ENCODE data around the gene TMED5.

TMED5 gene

GRCh38 chr1:93219443-93219842 lies 39.2 kb upstream of the TMED5 start:
- TF ChIP-seq GABPA (IDR thresholded peaks at IDR 0.05; ENCODE audit: low read depth) (no peak), SPI1 (IDR thresholded peaks at IDR 0.05; ENCODE audit: borderline replicate concordance, low read depth) (no peak), POLR2AphosphoS5 (IDR thresholded peaks at IDR 0.05; ENCODE audit: low read depth) (no peak), CTCF (IDR thresholded peaks at IDR 0.05; ENCODE audit: insufficient read depth, low read length) (no peak), REST (IDR thresholded peaks at IDR 0.05; ENCODE audit: insufficient replicate concordance, low read depth) (no peak)
- DNase-seq (ENCODE audit: low read depth in 1 of 2, low spot score in 1 of 2) = peak in 1 of 2 experiments; percentile 14
- Histone ChIP-seq H3K27ac (replicated peaks) (no peak overlapping the region), H3K4me3 (replicated peaks; ENCODE audit: insufficient read depth, low read length) (no peak overlapping the region), H3K27me3 (ENCODE audit: insufficient read depth, poor library complexity, severe bottlenecking) (no peaks in the 10 kb centered on the region)

- H3K27ac ChIP-seq (replicated peaks) = no peak overlapping the region
- DNase-seq (ENCODE audit: low read depth in 1 of 2, low spot score in 1 of 2) = no peak
- no peak overlapping the region for H3K4me3 ChIP-seq (replicated peaks; ENCODE audit: insufficient read depth, low read length)
- H3K27me3 ChIP-seq (ENCODE audit: insufficient read depth, poor library complexity, severe bottlenecking) = no peaks in the 10 kb centered on the region
- no peak for TF ChIP-seq REST (IDR thresholded peaks at IDR 0.05; ENCODE audit: insufficient replicate concordance, low read depth)
- no peak for TF ChIP-seq POLR2AphosphoS5 (IDR thresholded peaks at IDR 0.05; ENCODE audit: low read depth)
- TF ChIP-seq SPI1 (IDR thresholded peaks at IDR 0.05; ENCODE audit: borderline replicate concordance, low read depth) = no peak
- TF ChIP-seq GABPA (IDR thresholded peaks at IDR 0.05; ENCODE audit: low read depth) = no peak
- TF ChIP-seq CTCF (IDR thresholded peaks at IDR 0.05; ENCODE audit: insufficient read depth, low read length) = no peak
Measured at GRCh38 chr1:93215322-93215721, 35.1 kb upstream of the TMED5 start.

- TF ChIP-seq CTCF (IDR thresholded peaks at IDR 0.05; ENCODE audit: insufficient read depth, low read length) (no peak), REST (IDR thresholded peaks at IDR 0.05; ENCODE audit: insufficient replicate concordance, low read depth) (no peak), SPI1 (IDR thresholded peaks at IDR 0.05; ENCODE audit: borderline replicate concordance, low read depth) (no peak), GABPA (IDR thresholded peaks at IDR 0.05; ENCODE audit: low read depth) (no peak), POLR2AphosphoS5 (IDR thresholded peaks at IDR 0.05; ENCODE audit: low read depth) (no peak)
- no peak overlapping the region for H3K4me3 ChIP-seq (replicated peaks; ENCODE audit: insufficient read depth, low read length)
- H3K27me3 ChIP-seq (ENCODE audit: insufficient read depth, poor library complexity, severe bottlenecking) = no peaks in the 10 kb centered on the region
Measured at GRCh38 chr1:93207211-93207610, 27.0 kb upstream of the TMED5 start.

More at GRCh38 chr1:93207211-93207610, 27.0 kb upstream of the TMED5 start:
- no peak for DNase-seq (ENCODE audit: low read depth in 1 of 2, low spot score in 1 of 2)
- no peak overlapping the region for H3K27ac ChIP-seq (replicated peaks)
